Measurements from ENCODE around the gene DOK3.

Gene DOK3

DNA sequence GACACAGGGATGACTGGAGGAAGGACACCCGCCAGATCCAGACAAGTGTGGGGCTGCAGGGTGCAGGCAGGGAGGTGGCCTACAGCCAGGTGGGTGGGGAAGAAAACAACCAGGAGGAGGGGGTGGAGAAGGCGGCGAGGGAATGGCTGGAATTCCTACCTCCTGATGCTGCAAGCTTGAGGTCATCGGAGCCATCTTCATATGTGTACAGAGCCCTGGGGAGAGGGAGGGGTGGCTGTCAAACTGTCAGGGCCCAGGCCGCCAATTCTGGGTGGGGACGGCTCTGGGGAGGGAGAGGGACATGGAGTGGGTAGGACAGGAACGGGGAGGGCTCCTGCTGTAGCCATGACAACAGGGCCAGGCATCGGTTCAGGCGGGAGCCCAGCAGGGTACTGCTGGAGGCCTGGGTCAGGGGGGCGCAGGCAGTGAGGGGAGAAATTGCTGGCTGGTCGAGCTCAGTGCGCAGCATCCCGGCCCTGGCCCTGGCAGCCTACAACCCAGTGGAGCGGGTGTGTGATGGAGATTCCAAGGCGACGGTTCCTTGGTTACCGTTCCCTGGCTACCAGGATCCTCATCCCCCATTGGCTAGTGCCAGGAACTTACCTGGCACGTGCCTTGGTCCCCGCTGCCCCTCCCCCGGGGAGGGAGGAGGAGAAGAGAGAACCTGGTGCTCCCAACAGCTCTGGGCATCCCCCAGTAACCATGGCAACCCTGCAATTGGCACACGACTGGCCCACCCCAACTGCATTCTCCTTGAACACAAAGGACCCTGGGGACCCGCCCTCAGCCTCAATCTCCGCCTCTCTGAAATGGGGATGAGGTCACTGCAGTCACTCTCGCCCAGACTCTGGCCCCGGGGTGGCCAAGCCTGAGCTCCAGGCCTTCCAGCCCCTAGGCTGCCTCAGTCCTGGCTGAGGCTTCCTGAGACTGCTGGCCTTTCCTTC lies 40.7 kb downstream of the DOK3 start:
- DNase-seq (ENCODE audit: low read depth in 2 of 2) = no peak

DNA sequence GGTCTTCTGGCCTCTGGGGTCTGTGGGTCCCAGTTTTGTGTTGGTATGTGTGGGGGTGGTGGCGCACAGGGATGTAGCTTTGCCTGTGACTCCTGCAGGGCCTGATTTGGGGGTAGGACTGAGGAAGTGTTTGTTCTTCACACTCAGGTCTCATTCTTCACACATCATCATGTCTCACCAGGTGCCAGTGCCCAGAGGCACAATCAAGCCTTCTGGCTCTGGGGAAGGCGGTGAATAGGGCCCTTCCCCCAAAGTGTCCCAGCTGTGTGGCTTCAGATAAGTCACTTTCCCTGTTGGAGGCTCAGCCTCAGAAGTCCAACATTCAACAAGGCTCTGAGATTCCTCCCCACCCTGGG lies 41.3 kb downstream of the DOK3 start:
- DNase-seq (ENCODE audit: low read depth in 2 of 2) = no peak

DNA sequence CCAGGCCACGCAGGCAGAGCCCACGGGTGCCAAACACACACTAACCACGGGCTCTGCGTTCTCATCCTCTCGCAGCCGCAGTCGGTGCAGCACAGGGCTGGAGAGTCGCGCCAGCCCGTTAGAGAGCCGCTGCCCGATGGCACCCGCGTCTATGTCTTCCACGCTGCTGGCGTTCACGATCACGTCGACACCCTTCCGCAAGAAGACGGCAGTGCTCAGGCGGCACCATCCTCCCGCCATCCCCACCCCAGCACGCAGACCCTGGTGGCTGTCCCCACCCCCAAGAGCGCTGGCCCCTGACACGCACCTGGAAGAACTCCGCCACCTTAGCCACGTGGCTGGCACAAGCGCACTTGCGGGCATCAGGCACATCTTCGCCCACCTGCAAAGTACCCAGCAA lies 42.2 kb downstream of the DOK3 start:
- no peak for DNase-seq (ENCODE audit: low read depth in 2 of 2)

DNA sequence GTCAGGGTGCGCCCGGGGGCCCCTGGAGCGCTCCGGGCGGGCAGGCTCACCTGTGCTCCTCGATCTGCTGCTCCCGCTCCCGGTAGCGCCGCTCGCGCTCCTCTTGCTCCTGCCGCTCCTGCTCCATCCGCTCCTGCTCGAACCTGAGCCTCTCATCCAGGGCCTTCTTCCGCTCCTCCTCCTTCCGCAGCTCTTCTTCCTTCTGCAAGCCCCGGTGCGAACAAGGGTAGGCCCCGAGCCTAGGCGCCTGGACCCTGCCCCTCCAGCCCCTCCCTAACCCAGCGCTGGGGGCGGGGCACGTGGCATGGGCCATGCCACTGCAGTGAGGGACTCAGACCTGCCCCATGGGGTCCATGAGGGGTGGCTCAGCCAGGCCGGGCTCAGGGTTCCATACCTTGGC lies 42.8 kb downstream of the DOK3 start:
- DNase-seq (ENCODE audit: low read depth in 2 of 2) = no peak

DNA sequence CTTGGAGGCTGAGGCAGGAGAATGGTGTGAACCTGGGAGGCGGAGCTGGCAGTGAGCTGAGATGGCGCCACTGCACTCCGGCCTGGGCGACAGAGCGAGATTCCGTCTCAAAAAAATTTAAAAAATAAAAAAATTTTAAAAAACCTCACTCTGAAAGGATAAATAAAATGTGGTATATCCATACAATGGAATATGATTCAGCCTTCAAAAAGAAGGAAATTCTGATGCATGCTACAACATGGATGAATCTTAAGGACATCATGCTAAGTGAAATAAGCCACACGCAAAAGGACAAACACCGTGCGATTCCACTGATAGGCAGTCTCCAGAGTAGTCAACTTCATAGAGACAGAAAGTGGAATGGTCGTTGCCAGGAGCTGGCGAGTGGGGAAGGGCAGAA lies 44.6 kb downstream of the DOK3 start:
- DNase-seq (ENCODE audit: low read depth in 2 of 2) = no peak

DNA sequence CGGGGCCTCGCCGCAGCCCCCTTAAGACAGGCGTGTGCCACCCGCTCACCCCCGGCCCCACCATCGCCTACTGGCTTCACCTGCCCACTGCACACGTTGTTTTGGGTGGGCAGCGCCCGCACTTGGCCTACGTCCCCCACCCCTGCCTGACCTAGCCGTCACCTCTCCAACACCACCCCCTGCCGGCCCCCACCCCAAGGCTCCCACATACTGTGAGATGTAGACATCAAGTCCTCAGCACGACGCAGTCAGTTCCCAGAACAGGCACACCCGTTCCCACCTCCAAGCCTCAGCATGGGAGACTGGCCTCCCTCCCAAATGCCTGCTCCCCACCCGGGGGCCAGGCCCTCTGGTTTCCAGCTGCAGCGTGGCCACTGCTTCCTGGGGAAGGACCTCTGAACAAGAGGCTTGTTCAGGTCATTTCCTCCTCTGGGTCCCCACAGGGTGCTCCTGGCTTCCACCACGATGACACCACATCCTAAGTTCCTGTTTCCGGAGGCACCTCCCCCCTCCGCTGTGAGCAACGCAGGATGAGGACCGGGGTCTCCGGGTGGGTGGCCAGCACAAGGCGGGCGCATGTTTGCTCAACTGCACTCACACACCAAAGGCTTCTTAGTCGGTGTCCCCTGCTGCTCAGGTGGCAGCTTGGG lies 47.5 kb downstream of the DOK3 start:
- no peak for DNase-seq (ENCODE audit: low read depth in 2 of 2)

DNA sequence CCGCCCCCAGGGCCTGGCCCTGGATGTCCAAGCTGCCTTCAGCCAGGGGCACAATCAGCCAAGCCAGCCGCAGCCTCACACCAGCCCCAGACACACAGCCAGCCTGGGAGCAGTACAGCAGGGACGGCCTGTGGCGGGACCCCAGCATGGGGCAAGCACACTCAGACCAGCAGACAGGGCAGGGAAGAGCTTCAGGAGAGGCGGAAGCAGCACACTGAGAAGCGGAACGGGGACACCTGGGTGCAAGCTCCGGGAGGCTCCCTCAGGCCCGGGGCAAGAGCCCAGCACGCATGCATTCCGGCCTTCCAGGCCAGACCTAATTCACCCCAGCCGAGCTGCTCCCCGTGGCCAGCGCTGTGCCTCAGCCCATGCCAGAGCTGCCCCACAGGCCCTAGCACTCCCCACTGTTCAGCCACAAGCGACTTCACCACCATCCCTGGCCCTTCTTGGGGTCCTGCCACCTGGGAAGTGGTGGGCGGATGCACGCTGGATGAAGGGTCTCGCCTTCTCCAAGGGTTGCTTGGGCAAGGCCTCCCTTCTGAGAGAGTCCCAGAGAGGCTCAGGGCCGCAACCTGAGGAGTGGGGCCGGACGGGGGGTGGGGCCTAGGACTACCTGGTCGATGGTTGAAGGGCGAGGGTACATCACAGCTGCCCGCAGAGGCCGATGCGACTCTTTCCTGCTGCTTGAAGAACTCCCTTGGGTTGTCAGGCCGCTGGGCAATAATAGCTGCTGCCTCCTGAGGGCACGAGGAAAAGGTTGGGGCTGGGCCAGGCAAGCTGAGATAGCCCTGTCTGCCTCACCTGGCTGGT lies 49.6 kb downstream of the DOK3 start:
- no peak for DNase-seq (ENCODE audit: low read depth in 2 of 2)

DNA sequence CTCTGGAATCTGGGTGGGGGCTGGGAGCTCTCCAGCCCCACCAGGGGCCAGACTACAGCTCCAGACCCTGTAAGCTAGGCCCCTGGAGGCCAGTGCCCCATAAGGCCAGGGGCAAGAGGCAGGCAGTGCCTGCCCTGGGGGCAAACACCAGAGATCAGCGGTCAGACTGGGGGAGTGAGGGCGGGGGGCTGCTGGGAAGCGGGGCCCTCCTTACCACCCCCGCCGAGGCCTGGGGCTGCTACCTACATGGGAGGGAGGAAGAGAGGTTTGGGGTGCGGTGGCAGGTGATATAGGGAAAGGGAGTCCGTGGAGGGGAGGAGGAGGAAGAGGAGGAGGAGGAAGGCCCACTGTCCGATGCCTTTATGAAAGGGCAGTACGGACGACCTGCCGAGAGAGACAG lies 50.3 kb downstream of the DOK3 start:
- no peak for DNase-seq (ENCODE audit: low read depth in 2 of 2)

DNA sequence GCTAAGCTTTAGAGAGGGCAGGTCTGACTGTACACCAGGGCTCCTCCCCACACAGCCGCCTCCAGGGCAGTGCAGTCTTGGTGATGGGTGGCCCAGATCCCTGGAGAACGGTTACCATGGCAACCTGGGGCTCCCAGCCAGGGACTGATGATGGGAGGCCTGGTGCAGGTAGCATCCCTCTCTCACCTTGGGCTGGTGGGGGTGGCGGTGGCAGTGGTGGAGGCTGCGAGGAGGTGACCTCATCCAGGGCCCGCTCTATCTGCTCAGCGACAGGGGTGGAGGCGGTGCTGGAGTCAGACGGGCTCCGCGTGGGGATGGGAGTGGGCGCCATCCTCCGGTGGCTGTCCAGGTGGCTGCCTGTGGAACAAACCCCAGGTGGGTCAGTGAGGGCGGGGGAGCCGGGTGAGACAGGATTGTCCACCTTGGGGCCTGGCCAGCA lies 50.7 kb downstream of the DOK3 start:
- no peak for DNase-seq (ENCODE audit: low read depth in 2 of 2)

DNA sequence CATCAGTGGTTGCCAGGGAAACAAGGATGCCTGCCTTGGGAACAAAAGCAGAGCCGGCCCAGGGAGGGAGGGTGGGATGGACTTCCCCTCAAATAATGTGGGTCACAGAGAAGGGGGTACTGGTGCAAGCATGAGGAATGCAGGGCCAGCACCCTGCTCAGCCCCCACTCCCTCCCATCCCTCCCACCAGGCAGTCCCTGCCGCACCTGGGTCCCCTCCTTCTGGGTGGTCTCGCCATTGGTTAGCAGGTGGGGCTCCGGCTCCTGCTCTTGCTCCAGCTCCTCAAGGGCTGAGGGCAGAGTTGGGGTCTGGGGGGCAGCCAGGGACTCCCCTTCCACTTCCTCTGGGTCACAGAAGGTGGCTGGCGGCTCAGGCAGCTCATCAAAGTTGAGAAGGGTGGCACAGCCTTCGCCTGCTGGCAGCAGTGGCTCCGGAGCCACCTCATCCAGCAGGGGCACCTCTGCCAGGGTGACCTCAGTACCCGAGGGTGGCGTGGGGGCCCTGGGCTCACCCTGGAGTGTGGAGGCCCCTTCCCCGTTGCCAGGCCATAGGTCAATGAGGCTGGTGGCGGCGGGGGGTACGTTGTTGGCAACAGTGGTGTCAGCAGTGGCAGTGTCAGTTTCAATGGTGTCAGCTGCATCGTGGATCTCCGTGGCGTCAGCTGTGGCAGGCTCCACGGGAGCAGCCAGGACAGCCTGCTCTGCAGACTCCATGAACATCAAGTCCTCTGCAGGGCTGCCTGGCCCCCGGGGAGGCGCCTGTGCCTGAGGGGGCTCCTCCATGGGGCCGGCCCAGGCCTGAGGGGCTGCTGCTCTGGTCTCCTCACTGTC lies 51.6 kb downstream of the DOK3 start:
- no peak for DNase-seq (ENCODE audit: low read depth in 2 of 2)

DNA sequence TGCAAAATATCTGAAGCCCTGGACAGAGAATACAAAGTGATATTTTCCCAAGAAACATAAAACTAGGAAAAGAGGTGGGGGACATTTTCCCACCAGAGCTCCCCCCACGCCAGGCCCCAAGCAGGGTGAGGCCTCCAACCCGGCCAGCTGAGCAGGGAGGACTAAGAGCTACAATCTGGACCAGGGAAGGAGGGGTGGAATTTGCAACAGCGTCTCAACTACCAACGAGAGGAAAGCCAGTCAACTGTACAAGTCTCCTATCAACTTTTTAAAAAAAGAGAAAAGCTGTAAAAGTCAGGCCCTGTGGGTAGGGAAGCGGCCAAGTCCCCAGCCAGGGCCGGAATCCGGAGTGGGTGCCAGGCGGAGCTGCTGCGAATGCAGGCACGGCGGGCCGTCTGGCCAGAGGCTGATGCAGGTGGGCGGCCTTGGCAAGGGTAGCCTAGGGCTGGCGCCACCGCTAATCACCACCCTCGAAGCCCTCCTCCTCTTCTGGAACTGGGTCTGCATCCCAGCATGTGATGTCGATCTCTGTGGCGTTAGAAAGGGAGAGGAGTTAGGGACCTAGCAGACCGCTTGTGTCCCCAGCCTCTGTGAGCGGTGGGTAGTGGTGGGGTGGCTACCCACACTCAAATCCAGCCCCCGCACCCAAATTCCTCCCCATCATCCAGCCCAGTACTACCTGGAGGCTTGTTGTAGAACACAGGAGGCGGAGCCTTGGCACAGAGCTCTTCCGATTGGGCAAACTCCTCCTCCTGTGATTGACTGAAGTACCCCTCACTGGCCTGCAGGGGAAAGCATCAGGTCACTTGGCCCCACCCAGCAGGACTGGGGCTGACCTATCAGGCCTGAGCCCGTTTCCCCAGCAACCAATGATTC lies 52.4 kb downstream of the DOK3 start:
- DNase-seq (ENCODE audit: low read depth in 2 of 2) = no peak

DNA sequence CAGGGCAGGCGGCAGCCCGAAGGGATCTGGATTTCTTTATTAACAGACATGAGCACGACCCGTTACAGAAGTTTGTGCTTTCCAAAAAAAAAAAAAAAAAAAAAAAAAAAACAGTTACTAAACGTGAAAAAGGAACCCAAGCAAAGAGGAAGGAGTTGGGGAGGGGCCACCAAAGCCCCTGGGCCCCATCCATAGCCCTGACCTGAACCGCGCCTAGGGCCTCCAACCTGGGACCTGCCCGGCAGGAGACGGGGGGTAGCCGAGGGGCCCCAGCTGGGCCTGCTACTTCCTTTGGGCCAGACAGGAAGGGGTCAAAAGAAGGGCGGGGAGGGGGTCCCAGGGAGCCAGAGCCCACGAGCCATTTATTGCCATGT lies 53.0 kb downstream of the DOK3 start:
- DNase-seq (ENCODE audit: low read depth in 2 of 2) = no peak

DNA sequence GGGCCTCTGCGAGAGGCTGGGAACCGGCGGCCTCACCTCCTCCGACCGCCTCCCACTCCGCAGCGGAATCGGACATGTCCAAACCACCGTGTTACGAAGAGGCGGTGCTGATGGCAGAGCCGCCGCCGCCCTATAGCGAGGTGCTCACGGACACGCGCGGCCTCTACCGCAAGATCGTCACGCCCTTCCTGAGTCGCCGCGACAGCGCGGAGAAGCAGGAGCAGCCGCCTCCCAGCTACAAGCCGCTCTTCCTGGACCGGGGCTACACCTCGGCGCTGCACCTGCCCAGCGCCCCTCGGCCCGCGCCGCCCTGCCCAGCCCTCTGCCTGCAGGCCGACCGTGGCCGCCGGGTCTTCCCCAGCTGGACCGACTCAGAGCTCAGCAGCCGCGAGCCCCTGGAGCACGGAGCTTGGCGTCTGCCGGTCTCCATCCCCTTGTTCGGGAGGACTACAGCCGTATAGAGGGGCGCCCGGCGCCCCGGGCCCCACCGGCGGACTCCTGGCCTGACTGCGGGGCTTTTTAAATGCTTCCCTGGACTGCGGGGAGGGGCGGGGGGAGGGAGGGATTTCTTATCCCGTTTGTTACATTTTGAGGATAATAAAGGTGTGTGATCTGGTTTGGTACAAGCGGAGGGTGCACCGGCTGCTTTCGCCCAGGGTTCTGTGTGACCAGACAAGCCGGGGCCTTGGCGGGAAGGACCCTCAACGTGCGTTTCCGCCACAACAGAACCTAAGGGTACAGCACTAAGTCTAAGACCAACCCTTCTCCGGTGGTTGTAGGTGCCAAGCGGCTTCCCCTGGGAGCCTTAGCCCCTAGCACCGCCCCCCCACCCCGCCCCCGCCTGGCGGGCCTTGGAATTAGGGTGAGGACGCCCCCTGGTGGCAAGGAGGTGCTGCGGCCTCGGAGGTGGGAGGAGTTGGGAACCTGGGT lies 53.7 kb downstream of the DOK3 start:
- DNase-seq (ENCODE audit: low read depth in 2 of 2) = peak; percentile 91 to 95

DNA sequence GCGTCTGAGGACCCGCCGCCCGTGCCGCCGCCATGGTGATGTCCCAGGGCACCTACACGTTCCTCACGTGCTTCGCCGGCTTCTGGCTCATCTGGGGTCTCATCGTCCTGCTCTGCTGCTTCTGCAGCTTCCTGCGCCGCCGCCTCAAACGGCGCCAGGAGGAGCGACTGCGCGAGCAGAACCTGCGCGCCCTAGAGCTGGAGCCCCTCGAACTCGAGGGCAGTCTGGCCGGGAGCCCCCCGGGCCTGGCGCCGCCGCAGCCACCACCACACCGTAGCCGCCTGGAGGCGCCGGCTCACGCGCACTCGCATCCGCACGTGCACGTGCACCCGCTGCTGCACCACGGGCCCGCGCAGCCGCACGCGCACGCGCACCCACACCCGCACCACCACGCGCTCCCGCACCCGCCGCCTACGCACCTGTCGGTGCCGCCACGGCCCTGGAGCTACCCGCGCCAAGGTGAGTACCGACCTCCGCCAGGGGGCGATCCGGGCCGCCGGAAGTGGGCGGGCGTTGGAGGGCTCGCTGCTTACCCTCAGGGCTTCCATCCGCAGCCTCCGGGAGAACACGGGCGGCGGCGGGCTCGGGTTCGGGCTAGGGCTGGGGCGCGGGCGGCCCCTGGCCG lies 54.5 kb downstream of the DOK3 start:
- peak; percentile 82 to 89 for DNase-seq (ENCODE audit: low read depth in 2 of 2)

DNA sequence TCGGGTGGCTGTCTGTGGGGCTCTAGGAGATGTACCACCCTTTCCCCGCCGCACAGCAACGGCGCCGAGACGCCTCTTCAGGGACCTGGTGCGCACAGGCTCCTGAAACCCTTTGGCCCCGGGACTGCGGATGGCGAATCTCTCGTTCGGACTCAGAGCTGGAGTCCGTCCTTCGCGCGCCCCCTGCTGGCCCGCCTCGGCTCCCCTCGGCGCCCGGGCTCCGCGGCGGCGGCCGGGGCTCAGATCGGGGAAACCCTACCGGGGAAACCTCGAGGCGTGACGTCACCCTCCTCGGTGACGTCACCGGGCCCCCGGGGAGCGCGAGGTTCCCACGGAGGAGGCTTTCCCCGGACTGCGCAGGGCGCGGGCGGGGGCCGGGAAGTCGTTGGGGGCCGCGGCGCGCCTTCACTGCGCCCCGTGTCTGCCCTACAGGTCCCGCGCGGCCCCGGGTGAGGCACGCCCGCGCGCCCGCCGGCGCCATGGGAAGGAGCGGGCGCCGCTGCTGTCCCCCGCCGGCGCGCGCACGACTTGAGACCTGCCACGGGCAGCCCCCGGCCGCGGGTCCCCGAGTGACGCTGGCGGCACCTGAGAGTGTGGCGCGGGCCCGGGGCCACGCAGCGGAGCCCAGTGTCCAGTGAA lies 55.1 kb downstream of the DOK3 start:
- peak; percentile 91 to 93 for DNase-seq (ENCODE audit: low read depth in 2 of 2)

DNA sequence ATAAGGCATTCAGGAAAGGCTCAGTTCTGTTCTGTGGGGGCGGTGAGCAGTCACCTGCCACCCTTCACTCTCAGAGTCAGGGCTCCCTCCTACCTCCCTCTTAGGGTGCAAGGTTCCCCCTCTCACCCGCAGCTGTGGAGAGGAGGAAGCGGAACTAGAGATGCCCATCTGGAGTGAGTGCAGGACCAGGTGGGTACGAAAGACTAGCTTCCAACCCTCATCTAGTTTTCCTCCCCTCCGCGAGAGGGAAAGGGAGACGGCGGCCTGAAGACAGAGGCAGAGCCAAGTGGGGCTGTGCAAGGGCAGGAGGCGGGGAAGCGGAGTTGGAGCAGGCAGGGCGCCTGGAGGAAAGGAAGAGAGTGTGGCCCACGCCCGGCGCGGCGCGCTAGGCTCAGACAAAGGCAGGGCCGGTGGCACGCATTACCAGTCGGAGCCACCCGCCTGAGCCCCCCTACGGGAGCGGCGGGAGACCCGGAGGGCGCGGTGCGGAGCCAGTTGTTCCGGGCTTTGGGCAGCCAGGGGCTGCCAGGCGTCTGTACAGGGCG lies 55.7 kb downstream of the DOK3 start:
- no peak for DNase-seq (ENCODE audit: low read depth in 2 of 2)

DNA sequence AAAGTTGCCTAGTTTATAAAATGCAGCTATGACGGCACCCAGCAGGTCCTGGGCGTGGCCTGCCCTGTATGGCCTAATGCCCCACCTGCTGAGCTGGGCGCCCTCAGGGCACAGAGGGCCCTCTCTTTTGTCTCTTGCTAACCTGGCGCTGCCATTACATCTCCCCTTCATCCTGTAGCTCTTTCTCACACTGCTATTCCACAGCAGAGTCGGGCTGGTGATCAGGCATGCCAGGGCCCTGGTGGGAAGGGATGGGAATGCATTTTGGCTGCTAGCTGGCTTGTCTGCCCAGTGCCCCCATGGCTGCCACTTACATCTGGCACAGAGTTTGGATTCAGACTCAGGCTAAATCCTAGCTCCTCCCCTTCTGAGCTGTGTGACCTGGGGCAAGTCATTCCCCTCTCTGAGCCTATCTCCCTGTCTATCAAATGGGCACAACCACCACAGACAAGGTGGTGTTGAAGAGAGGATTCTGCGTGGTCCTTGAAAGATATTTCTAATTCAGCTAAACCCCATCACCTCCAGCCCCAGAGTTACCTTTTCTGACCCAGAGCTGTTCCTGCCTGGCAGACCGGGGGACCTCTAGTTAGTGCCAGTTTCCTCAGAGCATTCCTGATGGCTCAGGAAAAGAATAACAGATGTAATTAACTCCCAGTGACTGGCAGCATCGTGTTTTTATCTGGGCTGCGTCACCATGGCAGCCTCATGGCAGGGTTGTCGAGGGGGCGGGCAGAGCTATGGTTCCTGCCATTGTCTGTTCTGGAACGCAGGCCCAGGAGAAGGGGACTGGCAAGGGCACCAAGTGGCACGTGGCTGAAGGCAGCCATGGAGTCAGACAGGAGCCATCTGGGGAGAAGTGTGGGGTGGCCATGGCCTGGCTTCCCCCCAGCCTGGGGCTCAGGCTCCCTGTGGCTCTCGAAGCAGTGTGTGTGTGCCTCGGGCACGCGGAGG lies 56.7 kb downstream of the DOK3 start:
- DNase-seq (ENCODE audit: low read depth in 2 of 2) = no peak
